Natural killer cell (primary cell): ENCODE data around the gene DYNC1LI2. TPM values are rescaled to one million over a fixed set of nuclear protein-coding genes. Genes with fewer than 3 reads are reported as not detected.

ENCODE experiments used
- ATAC-seq, 3 donors: fragments of 150-1000 bp in 2 of 3; fragments of 200-7000 bp in 1 of 3; cut with Tn5 transposase; 1 replicate in 1 of 3; 2 replicates in 2 of 3; pipeline ENCODE4 v1.10.0; 2021; ENCODE audit warnings: mild to moderate bottlenecking in 2 of 3, moderate library complexity in 2 of 3
- DNase-seq, 2 donors: peaks; one replicate each; pipeline versions ENCODE4 v3.0.0 to v3.0.0-alpha.2; 2013 to 2021; ENCODE audit warnings: mixed read lengths in 1 of 2
- H3K27ac ChIP-seq: one replicate; pipeline ENCODE4 v1.5.1; 2013; ENCODE audit warnings: mild to moderate bottlenecking, low read length
- H3K27me3 ChIP-seq: one replicate; pipeline ENCODE4 v1.6.1; 2013; ENCODE audit warnings: low read length; ENCODE audit not compliant: control insufficient read depth, insufficient read depth
- H3K36me3 ChIP-seq: one replicate; pipeline ENCODE4 v1.6.1; 2013; ENCODE audit warnings: low read length; ENCODE audit not compliant: control insufficient read depth, insufficient read depth
- H3K4me1 ChIP-seq: one replicate; pipeline ENCODE4 v1.6.1; 2013; ENCODE audit warnings: low read length; ENCODE audit not compliant: control insufficient read depth, insufficient read depth
- H3K4me3 ChIP-seq: one replicate; pipeline ENCODE4 v1.5.1; 2013; ENCODE audit warnings: low read length
- H3K9me3 ChIP-seq: one replicate; pipeline ENCODE4 v1.6.1; 2013; ENCODE audit warnings: low read length; ENCODE audit not compliant: control insufficient read depth, insufficient read depth
- H3K27ac Mint-ChIP-seq, 2 donors: one replicate each; pipeline ENCODE4 v1.8.0; 2022; ENCODE audit warnings: mild to moderate bottlenecking in 2 of 2, mixed read lengths in 2 of 2, moderate library complexity in 1 of 2
- H3K27me3 Mint-ChIP-seq, 2 donors: one replicate each; pipeline ENCODE4 v1.8.0; 2022; ENCODE audit warnings: low read depth in 2 of 2, mixed read lengths in 2 of 2
- H3K36me3 Mint-ChIP-seq: one replicate; pipeline ENCODE4 v1.8.0; 2022; ENCODE audit warnings: mixed read lengths
- H3K4me1 Mint-ChIP-seq, 2 donors: one replicate each; pipeline ENCODE4 v1.8.0; 2022; ENCODE audit warnings: mixed read lengths in 2 of 2
- H3K4me3 Mint-ChIP-seq: one replicate; pipeline ENCODE4 v1.8.0; 2022; ENCODE audit warnings: mild to moderate bottlenecking, moderate library complexity, mixed read lengths
- H3K9me3 Mint-ChIP-seq, 2 donors: one replicate each; pipeline ENCODE4 v1.8.0; 2022; ENCODE audit warnings: mixed read lengths in 2 of 2
- WGBS: methylation state at CpG from one replicate; pipeline ENCODE4 v1.1.7; 2013; ENCODE audit warnings: missing lambda C conversion rate; ENCODE audit not compliant: insufficient coverage; 5-methylcytosine and 5-hydroxymethylcytosine counted together
- intact Hi-C: fragments of 100-400 bp; cut with micrococcal nuclease; formaldehyde crosslinking; loops from one replicate; pipeline ENCODE4 v1.14.2; 2022
- total RNA-seq, 4 donors: library from RNA; stranded (reverse); fragments of 120-200 nt in 1 of 4; gene quantifications; one replicate each; pipeline versions ENCODE4 v1.2.3 to v1.2.4, GENCODE V29; 2013 to 2022
- TF ChIP-seq, protein P1 (sequence below): fragments of 200-600 bp; IDR thresholded peaks from one replicate; pipeline ENCODE4 v1.8.0; 2022; ENCODE audit warnings: antibody characterized with exemption

The DYNC1LI2 gene
- total RNA-seq, 3 donors from 2014 or later (not counting 1 experiment from before 2014, with no cell fraction given): 105 to 115 (median 110) TPM

DNA sequence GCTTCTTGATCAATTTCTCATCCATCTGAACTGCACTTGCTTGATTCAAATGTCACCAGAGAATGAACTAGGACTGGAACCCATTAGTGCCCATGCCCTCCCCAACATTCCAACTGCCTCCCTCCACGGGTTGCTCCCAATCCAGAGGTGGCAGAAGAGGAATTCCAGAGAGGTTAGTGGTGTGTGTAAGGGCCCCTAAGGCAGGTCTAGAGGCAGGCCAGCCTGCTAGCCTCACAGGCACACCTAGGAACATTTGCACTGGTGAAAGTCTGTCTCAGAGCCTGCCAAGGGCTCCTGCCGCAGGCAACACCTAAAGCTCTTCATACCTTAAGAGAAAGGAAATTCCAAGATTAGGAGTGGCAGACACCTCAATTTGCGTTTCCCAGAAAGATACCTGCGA, 33.6 kb downstream of the DYNC1LI2 start:
- no peak overlapping the region for H3K27ac Mint-ChIP-seq
- TF ChIP-seq, protein P1, sequence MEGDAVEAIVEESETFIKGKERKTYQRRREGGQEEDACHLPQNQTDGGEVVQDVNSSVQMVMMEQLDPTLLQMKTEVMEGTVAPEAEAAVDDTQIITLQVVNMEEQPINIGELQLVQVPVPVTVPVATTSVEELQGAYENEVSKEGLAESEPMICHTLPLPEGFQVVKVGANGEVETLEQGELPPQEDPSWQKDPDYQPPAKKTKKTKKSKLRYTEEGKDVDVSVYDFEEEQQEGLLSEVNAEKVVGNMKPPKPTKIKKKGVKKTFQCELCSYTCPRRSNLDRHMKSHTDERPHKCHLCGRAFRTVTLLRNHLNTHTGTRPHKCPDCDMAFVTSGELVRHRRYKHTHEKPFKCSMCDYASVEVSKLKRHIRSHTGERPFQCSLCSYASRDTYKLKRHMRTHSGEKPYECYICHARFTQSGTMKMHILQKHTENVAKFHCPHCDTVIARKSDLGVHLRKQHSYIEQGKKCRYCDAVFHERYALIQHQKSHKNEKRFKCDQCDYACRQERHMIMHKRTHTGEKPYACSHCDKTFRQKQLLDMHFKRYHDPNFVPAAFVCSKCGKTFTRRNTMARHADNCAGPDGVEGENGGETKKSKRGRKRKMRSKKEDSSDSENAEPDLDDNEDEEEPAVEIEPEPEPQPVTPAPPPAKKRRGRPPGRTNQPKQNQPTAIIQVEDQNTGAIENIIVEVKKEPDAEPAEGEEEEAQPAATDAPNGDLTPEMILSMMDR: no peak
- Histone ChIP-seq H3K9me3 (no peaks in the 10 kb centered on the region), H3K36me3 (peaks cover 9% of the 10 kb centered on the region), H3K27me3 (no peaks in the 10 kb centered on the region), H3K4me1 (no peaks in the 10 kb centered on the region), H3K27ac (no peak overlapping the region), H3K4me3 (no peak overlapping the region)
- H3K27me3 Mint-ChIP-seq: no peaks in the 10 kb centered on the region
- 100% methylated on average over 1 of the region's 4 CpGs for WGBS
- H3K36me3 Mint-ChIP-seq: no peaks in the 10 kb centered on the region
- intact Hi-C loops: no loop called here
- H3K9me3 Mint-ChIP-seq: no peaks in the 10 kb centered on the region
- no peaks in the 10 kb centered on the region for H3K4me1 Mint-ChIP-seq
- ATAC-seq (no peak), DNase-seq (no peak)
- H3K4me3 Mint-ChIP-seq: no peak overlapping the region

DNA sequence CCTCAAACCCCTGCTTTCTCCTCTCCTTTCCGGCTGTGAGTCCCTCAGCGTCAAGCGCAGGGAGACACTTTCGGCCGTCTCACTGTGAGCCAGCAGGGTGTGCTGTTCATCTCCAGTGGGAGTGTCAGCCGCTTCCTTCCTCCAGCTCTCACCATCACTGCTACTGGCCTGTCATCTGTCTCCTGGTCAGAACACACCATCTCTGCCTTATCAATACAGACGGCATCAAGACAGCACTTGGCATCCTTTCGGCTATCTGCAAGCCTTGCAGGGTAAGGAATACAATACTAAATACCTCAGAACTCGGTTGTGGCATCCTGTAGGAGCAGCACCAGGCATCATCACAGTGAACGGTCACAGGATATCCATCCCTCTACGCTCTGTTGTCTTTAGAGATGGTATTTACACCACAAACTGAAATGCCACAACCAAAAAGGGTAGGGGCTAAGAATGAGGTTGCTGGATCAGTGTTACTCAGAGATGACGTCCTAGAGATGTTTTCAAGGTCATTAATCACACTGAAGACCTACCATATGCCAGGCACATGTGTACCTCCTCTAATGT, 34.2 kb downstream of the DYNC1LI2 start:
- H3K36me3 Mint-ChIP-seq: no peaks in the 10 kb centered on the region
- peaks cover 3% of the 10 kb centered on the region for H3K36me3 ChIP-seq
- no peaks in the 10 kb centered on the region for H3K27me3 ChIP-seq
- no peaks in the 10 kb centered on the region for H3K4me1 ChIP-seq
- intact Hi-C loops: no loop called here
- H3K4me3 Mint-ChIP-seq: no peak overlapping the region
- H3K27me3 Mint-ChIP-seq: no peaks in the 10 kb centered on the region
- H3K27ac Mint-ChIP-seq: peak overlapping the region in 1 of 2 donors; percentile 27
- TF ChIP-seq, protein P1: no peak
- DNase-seq (peak in 1 of 2 donors; percentile 32), ATAC-seq (peak in 1 of 3 donors; percentile 67)
- no peaks in the 10 kb centered on the region for H3K4me1 Mint-ChIP-seq
- 86% methylated on average over 12 of the region's 12 CpGs for WGBS
- no peaks in the 10 kb centered on the region for H3K9me3 Mint-ChIP-seq
- H3K27ac ChIP-seq: no peak overlapping the region
- no peaks in the 10 kb centered on the region for H3K9me3 ChIP-seq
- H3K4me3 ChIP-seq: no peak overlapping the region

DNA sequence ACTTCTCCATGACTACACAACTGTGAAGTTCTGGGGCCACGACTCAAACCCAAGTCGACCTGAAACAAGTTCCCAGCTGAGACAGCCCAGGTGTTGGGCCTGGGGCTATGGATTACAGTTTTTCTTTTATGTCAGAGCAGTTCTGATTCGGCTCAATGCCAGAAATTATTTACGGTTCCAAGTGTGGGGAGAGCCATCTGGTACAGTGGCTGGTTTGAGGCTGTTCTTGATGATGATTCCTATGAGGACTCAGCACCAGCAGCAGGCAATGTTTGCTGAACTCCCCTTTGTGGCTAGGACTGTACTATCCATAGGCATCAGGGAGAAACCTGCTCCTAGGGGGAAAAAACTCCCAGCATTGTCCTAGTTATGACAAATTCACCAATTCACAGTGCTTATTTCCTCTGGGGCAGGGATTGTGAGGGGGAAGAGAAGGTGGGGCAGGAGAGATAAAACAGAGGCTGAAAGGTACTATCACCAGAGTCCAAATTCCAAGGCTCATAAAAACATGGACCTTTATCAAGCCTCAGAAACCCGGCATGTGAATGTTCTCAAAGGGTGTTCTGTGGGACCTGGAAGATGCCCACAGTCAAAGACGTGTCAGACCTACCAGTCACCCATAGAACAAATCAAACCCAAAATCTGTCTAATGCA, 36.6 kb downstream of the DYNC1LI2 start:
- no peaks in the 10 kb centered on the region for H3K27me3 ChIP-seq
- TF ChIP-seq, protein P1: no peak
- H3K4me1 Mint-ChIP-seq: no peaks in the 10 kb centered on the region
- no peaks in the 10 kb centered on the region for H3K9me3 Mint-ChIP-seq
- H3K36me3 Mint-ChIP-seq: no peaks in the 10 kb centered on the region
- no peak overlapping the region for H3K4me3 ChIP-seq
- H3K27me3 Mint-ChIP-seq: no peaks in the 10 kb centered on the region
- H3K27ac ChIP-seq: no peak overlapping the region
- no peak for ATAC-seq
- no peak overlapping the region for H3K4me3 Mint-ChIP-seq
- no peaks in the 10 kb centered on the region for H3K36me3 ChIP-seq
- H3K27ac Mint-ChIP-seq: no peak overlapping the region
- H3K4me1 ChIP-seq: no peaks in the 10 kb centered on the region
- intact Hi-C loops: no loop called here
- WGBS: 77% methylated on average over 5 of the region's 6 CpGs
- DNase-seq: no peak
- no peaks in the 10 kb centered on the region for H3K9me3 ChIP-seq
